Fibroblast of lung (primary cell): Measurements from ENCODE around the gene DZANK1.

Experiments
- CTCF ChIP-seq, 2 donors: IDR thresholded peaks in 1 of 2; conservative IDR thresholded peaks in 1 of 2; 1 replicate in 1 of 2; 2 replicates in 1 of 2; pipeline ENCODE4 v1.5.1; 2011 to 2012; ENCODE audit warnings: low read length in 2 of 2, control low read depth in 1 of 2, inconsistent platforms in 1 of 2, low read depth in 1 of 2, mild to moderate bottlenecking in 1 of 2
- EZH2 ChIP-seq: IDR thresholded peaks from 2 replicates; pipeline ENCODE4 v1.5.1; 2012; ENCODE audit warnings: low read length, control low read depth, mild to moderate bottlenecking; ENCODE audit errors: missing control alignments

GRCh38 chr20:18443886-18444285 lies 22.9 kb downstream of the DZANK1 start:
- no peak for TF ChIP-seq CTCF (conservative IDR thresholded peaks at IDR 0.05 in 1 of 2, IDR thresholded peaks at IDR 0.05 in 1 of 2; ENCODE audit: low read depth in 1 of 2, low read length in 2 of 2)
- TF ChIP-seq EZH2, result no peak
